H54 (cell line): ENCODE data around the gene CEP43.

Experiments used
- DNase-seq: peaks from one replicate; pipeline ENCODE4 v3.0.0; 2011; ENCODE audit warnings: low spot score, mixed read lengths; ENCODE audit not compliant: insufficient read length
- FAIRE-seq: peaks from 3 replicates; lab custom pipeline; 2011; peaks lifted over from hg19 to GRCh38; lab: Jason Lieb, UNC
- POLR2A ChIP-seq: IDR thresholded peaks from 2 replicates; pipeline ENCODE4 v1.6.1; 2011; ENCODE audit warnings: low read depth, mild to moderate bottlenecking, low read length

CEP43 gene

DNA sequence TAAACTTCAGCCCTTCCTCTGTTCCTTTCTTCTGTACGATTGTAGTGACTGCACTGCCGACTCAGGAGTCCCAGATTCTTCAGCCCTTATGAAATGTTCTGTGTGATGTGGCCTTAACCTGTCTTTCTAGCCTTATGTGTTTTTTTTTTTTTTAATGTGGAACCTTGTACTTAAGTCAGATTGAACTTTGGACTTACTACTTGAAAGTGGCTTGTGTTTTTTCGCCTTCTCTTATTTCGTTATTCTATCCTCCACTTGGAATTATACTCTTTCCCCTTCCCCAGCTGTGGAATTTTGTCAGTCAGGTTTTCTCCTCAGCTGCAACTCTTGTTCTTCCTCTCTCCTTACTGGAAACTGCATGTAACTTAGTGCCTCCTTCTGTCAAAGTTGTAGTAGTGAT, 8.8 kb downstream of the CEP43 start:
- no peak for DNase-seq
- TF ChIP-seq POLR2A, result no peak
- no peak for FAIRE-seq

DNA sequence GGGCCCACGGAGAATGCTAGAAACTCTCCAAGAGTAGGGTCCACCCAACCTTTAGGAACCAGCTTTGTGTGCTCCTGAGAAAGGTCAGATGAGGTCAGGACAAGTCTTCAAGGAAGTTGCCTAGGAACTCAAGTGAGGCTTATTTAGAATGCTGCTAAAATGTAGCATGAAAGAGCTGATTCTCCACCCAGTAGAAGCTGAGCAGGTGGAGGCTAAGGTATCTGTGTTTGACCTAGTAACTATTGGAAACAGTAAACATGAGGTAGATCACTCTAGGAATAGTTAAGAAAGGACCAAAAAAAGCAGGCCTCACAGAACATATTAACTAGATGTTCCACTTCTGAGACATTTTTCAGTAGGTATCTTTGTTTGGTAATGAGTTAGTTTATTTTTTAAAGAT, 13.9 kb downstream of the CEP43 start:
- DNase-seq (no peak), FAIRE-seq (no peak)
- no peak for TF ChIP-seq POLR2A

- DNase-seq (no peak), FAIRE-seq (no peak)
These were observed 14.7 kb downstream of the CEP43 start for GRCh38 chr6:167013946-167014345.

DNA sequence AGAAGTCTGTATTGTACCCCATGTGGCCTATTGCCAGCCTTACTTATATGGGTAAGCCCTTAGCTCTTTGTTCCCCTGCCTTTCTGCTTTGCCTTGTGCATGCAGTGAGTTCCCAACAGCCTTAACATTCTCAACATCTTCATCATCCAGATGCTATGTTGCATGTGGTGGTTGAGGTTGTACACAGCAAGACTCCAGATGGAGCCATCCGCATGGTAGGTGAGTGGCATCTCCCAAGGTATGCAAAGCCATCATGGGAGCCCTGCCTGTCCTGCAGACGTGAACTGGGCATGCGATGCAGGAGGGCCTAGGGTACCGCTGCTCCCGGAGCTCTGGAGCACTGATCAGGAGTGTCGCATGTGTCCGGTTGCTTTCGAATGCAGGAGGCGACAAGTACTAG, 16.1 kb downstream of the CEP43 start:
- no peak for TF ChIP-seq POLR2A
- no peak for FAIRE-seq
- no peak for DNase-seq

More at GRCh38 chr6:167013946-167014345, 14.7 kb downstream of the CEP43 start:
- TF ChIP-seq POLR2A, result no peak

GRCh38 chr6:167020206-167020605, 21.0 kb downstream of the CEP43 start:
- DNase-seq, result no peak
- FAIRE-seq, result no peak
- no peak for TF ChIP-seq POLR2A

GRCh38 chr6:167027308-167027707, 28.1 kb downstream of the CEP43 start:
- TF ChIP-seq POLR2A, result no peak
- FAIRE-seq, result no peak

GRCh38 chr6:167027772-167028171, 28.6 kb downstream of the CEP43 start:
- no peak for FAIRE-seq
- DNase-seq, result no peak
- TF ChIP-seq POLR2A, result no peak

More at GRCh38 chr6:167027308-167027707, 28.1 kb downstream of the CEP43 start:
- DNase-seq, result no peak

- no peak for DNase-seq
- TF ChIP-seq POLR2A, result no peak
- no peak for FAIRE-seq
These were observed 31.2 kb downstream of the CEP43 start for GRCh38 chr6:167030222-167031072.

GRCh38 chr6:167031082-167031709, 32.0 kb downstream of the CEP43 start:
- FAIRE-seq, result no peak
- no peak for TF ChIP-seq POLR2A

GRCh38 chr6:167034056-167034455, 34.9 kb downstream of the CEP43 start:
- DNase-seq, result no peak
- no peak for FAIRE-seq
- no peak for TF ChIP-seq POLR2A

More at GRCh38 chr6:167031082-167031709, 32.0 kb downstream of the CEP43 start:
- no peak for DNase-seq

GRCh38 chr6:167037762-167038161, 38.6 kb downstream of the CEP43 start:
- TF ChIP-seq POLR2A, result no peak
- FAIRE-seq (no peak), DNase-seq (no peak)

GRCh38 chr6:167044696-167045095, 45.5 kb downstream of the CEP43 start:
- FAIRE-seq (no peak), DNase-seq (no peak)
- no peak for TF ChIP-seq POLR2A

DNA sequence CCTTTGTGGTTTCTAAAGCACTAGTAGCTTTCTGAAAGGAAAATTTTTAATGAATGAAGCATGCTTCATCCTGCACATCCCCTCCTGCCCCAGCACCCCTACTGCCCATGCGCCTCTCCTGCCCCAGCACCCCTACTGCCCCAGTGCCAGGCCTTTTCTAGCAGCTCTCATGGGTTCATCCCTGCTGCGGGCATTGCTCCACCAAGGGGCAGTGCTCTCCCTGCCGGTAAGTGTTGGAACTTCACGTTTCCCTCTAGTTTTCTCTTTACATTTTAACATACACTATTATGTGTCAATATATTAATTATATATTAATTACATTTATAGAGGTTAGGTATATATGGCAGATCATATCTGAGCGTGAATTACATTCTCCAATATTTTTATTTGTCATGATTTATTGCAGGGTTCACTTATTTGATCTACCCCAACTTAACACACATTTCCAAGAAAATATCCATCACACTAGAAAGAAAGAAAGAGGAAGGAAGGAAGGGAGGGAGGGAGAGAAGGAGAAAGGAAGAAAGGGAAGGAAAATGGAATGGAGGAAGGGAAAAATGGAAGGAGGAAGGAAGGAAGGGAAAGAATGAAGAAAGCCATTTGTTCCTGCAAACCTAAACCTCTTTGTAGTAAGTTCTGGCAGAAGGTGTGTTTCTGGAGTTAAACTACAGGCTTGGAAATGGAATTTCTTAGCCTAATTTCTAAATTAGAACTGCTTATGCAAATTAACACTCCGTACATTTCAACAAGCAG, 46.8 kb downstream of the CEP43 start:
- no peak for FAIRE-seq
- TF ChIP-seq POLR2A, result no peak
- no peak for DNase-seq

GRCh38 chr6:167046861-167047495, 47.8 kb downstream of the CEP43 start:
- no peak for TF ChIP-seq POLR2A
- no peak for FAIRE-seq
- DNase-seq, result no peak
